Endodermal cell (in vitro differentiated cells): ENCODE measurements around the gene ZDHHC11. TPM values are rescaled to one million over a fixed set of nuclear protein-coding genes. Genes with fewer than 3 reads are reported as not detected.
"Not testable (repeated sequence)": the region's sequence is repeated elsewhere in the genome, so short reads cannot be mapped to it uniquely, and the experiment has no call there.

Source experiments
- DNase-seq: peaks from one replicate; pipeline ENCODE4 v3.0.0-alpha.2; 2017
- H3K27ac ChIP-seq: 2 replicates; pipeline ENCODE4 v1.5.1; 2013; ENCODE audit warnings: mild to moderate bottlenecking, low read depth, low read length, moderate library complexity
- H3K27me3 ChIP-seq: 2 replicates; pipeline ENCODE4 v1.6.1; 2013; ENCODE audit warnings: mild to moderate bottlenecking, low read length, moderate library complexity; ENCODE audit not compliant: insufficient read depth, control insufficient read depth, poor library complexity, severe bottlenecking
- H3K36me3 ChIP-seq: 2 replicates; pipeline ENCODE4 v1.7.0; 2013; ENCODE audit warnings: mild to moderate bottlenecking, low read length, moderate library complexity; ENCODE audit not compliant: control insufficient read depth, insufficient read depth
- H3K4me1 ChIP-seq: one replicate; pipeline ENCODE4 v1.7.0; 2013; ENCODE audit warnings: low read length; ENCODE audit not compliant: control insufficient read depth, insufficient read depth
- H3K4me3 ChIP-seq: 2 replicates; pipeline ENCODE4 v1.5.1; 2013; ENCODE audit warnings: mild to moderate bottlenecking, low read length, moderate library complexity
- H3K9ac ChIP-seq: 2 replicates; pipeline ENCODE4 v1.6.1; 2013; ENCODE audit warnings: mild to moderate bottlenecking, low read length, moderate library complexity; ENCODE audit not compliant: poor library complexity, severe bottlenecking; ENCODE audit errors: extremely low read depth
- H3K9me3 ChIP-seq: 2 replicates; pipeline ENCODE4 v1.6.1; 2013; ENCODE audit warnings: mild to moderate bottlenecking, low read length, moderate library complexity; ENCODE audit not compliant: control insufficient read depth
- H3K27ac Mint-ChIP-seq: 2 replicates; pipeline ENCODE4 v1.8.0; 2020; ENCODE audit warnings: mixed read lengths
- H3K27me3 Mint-ChIP-seq: 2 replicates; pipeline ENCODE4 v1.8.0; 2021; ENCODE audit warnings: mild to moderate bottlenecking, mixed read lengths; ENCODE audit not compliant: insufficient read depth
- H3K36me3 Mint-ChIP-seq: 2 replicates; pipeline ENCODE4 v1.8.0; 2020; ENCODE audit warnings: low read depth, mixed read lengths
- H3K4me1 Mint-ChIP-seq: 2 replicates; pipeline ENCODE4 v1.8.0; 2020; ENCODE audit warnings: mixed read lengths
- H3K4me3 Mint-ChIP-seq: 2 replicates; pipeline ENCODE4 v1.8.0; 2020; ENCODE audit warnings: mild to moderate bottlenecking, moderate library complexity, mixed read lengths
- H3K9me3 Mint-ChIP-seq: 2 replicates; pipeline ENCODE4 v1.8.0; 2020; ENCODE audit warnings: mild to moderate bottlenecking, mixed read lengths
- WGBS, 2 experiments: methylation state at CpG; one replicate each; pipeline versions ENCODE4 v1.1.5 to v1.1.7; 2013; ENCODE audit warnings: missing lambda C conversion rate in 2 of 2, mixed read lengths in 1 of 2; ENCODE audit not compliant: insufficient coverage in 1 of 2, insufficient read length in 1 of 2; 5-methylcytosine and 5-hydroxymethylcytosine counted together
- total RNA-seq, 2 donors: library from RNA; stranded (reverse); fragmentation: NEBNext Ultra II Directional in 1 of 2; extraction: Animal tissue kit (Norgen Biotek cat#: 25700) in 1 of 2; gene quantifications; 2 replicates in 1 of 2; 3 replicates in 1 of 2; pipeline ENCODE4 v1.2.1, GENCODE V29; 2021
- TF ChIP-seq, protein P1 (sequence below): fragments of 200-600 bp; sonication (generic); conservative IDR thresholded peaks from 2 replicates; pipeline ENCODE4 v1.5.0; 2021; ENCODE audit warnings: antibody characterized with exemption, mild to moderate bottlenecking

ZDHHC11 gene
- total RNA-seq, 2 donors from 2014 or later: 10.6 to 28.9 TPM

GRCh38 chr5:747303-747844, 103.4 kb downstream of the ZDHHC11 start:
- H3K36me3 ChIP-seq, H3K27me3 ChIP-seq, H3K4me3 Mint-ChIP-seq, H3K4me1 ChIP-seq, H3K36me3 Mint-ChIP-seq, H3K4me1 Mint-ChIP-seq, DNase-seq, H3K9me3 ChIP-seq, H3K9me3 Mint-ChIP-seq, H3K4me3 ChIP-seq, H3K9ac ChIP-seq, H3K27ac ChIP-seq, H3K27me3 Mint-ChIP-seq, H3K27ac Mint-ChIP-seq: not testable (repeated sequence)
- 65% methylated on average over 2 of the region's 9 CpGs; no CpG with 5 or more reads in 1 of the 2 experiments for WGBS, 2 experiments

- H3K4me1 Mint-ChIP-seq: no peaks in the 10 kb centered on the region
- Histone ChIP-seq H3K27me3 (no peaks in the 10 kb centered on the region), H3K9me3 (no peaks in the 10 kb centered on the region), H3K27ac (no peak overlapping the region), H3K4me1 (no peaks in the 10 kb centered on the region), H3K4me3 (no peak overlapping the region), H3K9ac (no peak overlapping the region), H3K36me3 (no peaks in the 10 kb centered on the region)
- no peak for DNase-seq
- H3K36me3 Mint-ChIP-seq: no peaks in the 10 kb centered on the region
- WGBS, 2 experiments: 81 to 85% methylated on average over 4 to 11 of the region's 11 CpGs
- H3K9me3 Mint-ChIP-seq: no peaks in the 10 kb centered on the region
- H3K4me3 Mint-ChIP-seq: no peak overlapping the region
- H3K27me3 Mint-ChIP-seq: no peaks in the 10 kb centered on the region
- TF ChIP-seq, protein P1, sequence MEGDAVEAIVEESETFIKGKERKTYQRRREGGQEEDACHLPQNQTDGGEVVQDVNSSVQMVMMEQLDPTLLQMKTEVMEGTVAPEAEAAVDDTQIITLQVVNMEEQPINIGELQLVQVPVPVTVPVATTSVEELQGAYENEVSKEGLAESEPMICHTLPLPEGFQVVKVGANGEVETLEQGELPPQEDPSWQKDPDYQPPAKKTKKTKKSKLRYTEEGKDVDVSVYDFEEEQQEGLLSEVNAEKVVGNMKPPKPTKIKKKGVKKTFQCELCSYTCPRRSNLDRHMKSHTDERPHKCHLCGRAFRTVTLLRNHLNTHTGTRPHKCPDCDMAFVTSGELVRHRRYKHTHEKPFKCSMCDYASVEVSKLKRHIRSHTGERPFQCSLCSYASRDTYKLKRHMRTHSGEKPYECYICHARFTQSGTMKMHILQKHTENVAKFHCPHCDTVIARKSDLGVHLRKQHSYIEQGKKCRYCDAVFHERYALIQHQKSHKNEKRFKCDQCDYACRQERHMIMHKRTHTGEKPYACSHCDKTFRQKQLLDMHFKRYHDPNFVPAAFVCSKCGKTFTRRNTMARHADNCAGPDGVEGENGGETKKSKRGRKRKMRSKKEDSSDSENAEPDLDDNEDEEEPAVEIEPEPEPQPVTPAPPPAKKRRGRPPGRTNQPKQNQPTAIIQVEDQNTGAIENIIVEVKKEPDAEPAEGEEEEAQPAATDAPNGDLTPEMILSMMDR: peak; percentile 27
- no peak overlapping the region for H3K27ac Mint-ChIP-seq
Observed at GRCh38 chr5:746258-746761, 104.5 kb downstream of the ZDHHC11 start.

Other genes starting within 250 kb of the ZDHHC11 start
- gene CEP72, start 238.6 kb downstream of the ZDHHC11 start, total RNA-seq: 10 to 100 TPM; 35.6 to 36.5 TPM
- under 1 TPM; 0.22 to 0.70 TPM for gene TPPP, start 157.6 kb downstream of the ZDHHC11 start, total RNA-seq
- 1 to 10 TPM in 1 of 2 donors, under 1 TPM in 1; 0.75 to 1.3 TPM for gene ZDHHC11B, start 66.3 kb downstream of the ZDHHC11 start, total RNA-seq
- gene BRD9, start 41.8 kb upstream of the ZDHHC11 start, total RNA-seq: 10 to 100 TPM; 58.2 to 67.9 TPM
- 10 to 100 TPM; 21.9 to 32.4 TPM for gene TRIP13, start 41.9 kb upstream of the ZDHHC11 start, total RNA-seq
- 10 to 100 TPM; 11.2 to 13.9 TPM for gene NKD2, start 157.8 kb upstream of the ZDHHC11 start, total RNA-seq